Activated CD4-positive, alpha-beta memory T cell treated with anti-CD3 and anti-CD28 coated beads for 36 hours (primary cell): Measurements from ENCODE around the gene DMRT2. TPM values are rescaled to one million over a fixed set of nuclear protein-coding genes. Genes with fewer than 3 reads are reported as not detected.

Experiments
- CTCF ChIA-PET: fragments of 350-600 bp; sonication (Branson Sonifier 250); formaldehyde crosslinking; loops from one replicate; lab custom pipeline; 2021; ENCODE audit warnings: antibody characterized with exemption, inconsistent platforms; lab: Charles Lee
- POLR2A ChIA-PET: fragments of 350-600 bp; sonication (Branson Sonifier 250); formaldehyde crosslinking; loops from one replicate; lab custom pipeline; 2021; ENCODE audit warnings: antibody characterized with exemption; lab: Charles Lee
- DNase-seq: peaks from one replicate; pipeline ENCODE4 v3.0.0-alpha.2; 2020
- H3K27ac Mint-ChIP-seq: one replicate; pipeline ENCODE4 v1.8.0; 2021; ENCODE audit warnings: mixed read lengths
- H3K27me3 Mint-ChIP-seq: one replicate; pipeline ENCODE4 v1.8.0; 2021; ENCODE audit warnings: mixed read lengths
- H3K36me3 Mint-ChIP-seq: one replicate; pipeline ENCODE4 v1.8.0; 2021; ENCODE audit warnings: mixed read lengths
- H3K4me1 Mint-ChIP-seq: one replicate; pipeline ENCODE4 v1.8.0; 2021; ENCODE audit warnings: low read depth, mixed read lengths
- H3K4me3 Mint-ChIP-seq: one replicate; pipeline ENCODE4 v1.8.0; 2021; ENCODE audit warnings: mild to moderate bottlenecking, mixed read lengths
- H3K9me3 Mint-ChIP-seq: one replicate; pipeline ENCODE4 v1.8.0; 2021; ENCODE audit warnings: mixed read lengths
- intact Hi-C: fragments of 100-400 bp; cut with micrococcal nuclease; formaldehyde crosslinking; loops from one replicate; pipeline ENCODE4 v1.15.1; 2023
- total RNA-seq, 2 experiments: library from RNA; stranded (reverse); gene quantifications; one replicate each; pipeline ENCODE4 v1.2.3, GENCODE V29; 2021

Gene DMRT2
- total RNA-seq, 2 experiments from 2014 or later, result 0.24 to 0.58 TPM

DNA sequence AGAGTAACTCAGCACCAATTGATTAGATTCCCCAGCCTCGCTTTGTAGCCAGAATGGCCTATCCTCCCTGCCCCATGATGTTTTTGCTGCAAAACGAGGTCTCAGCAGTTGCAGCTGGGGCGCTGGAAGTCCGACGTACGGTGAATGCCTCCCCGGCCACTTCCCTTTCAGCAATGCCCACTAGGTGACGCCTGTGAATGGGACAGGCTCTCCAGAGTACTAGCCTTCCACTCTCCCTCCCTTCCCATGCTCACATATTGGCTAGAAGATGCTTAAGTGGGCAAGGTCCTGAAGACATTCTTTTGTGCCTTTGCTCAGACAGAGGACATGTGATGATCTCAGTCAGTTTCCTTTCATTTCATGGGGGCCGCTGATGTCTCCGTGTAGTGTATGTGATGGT lies 50.8 kb downstream of the DMRT2 start:
- Mint-ChIP-seq H3K4me1 (peaks cover 3% of the 10 kb centered on the region), H3K4me3 (no peak overlapping the region), H3K36me3 (no peaks in the 10 kb centered on the region), H3K27me3 (peaks cover 22% of the 10 kb centered on the region), H3K27ac (no peak overlapping the region), H3K9me3 (peaks cover 7% of the 10 kb centered on the region)
- POLR2A ChIA-PET, result no interaction called here
- intact Hi-C loops, result no loop called here
- peak; percentile 12 for DNase-seq
- CTCF ChIA-PET, result no interaction called here

DNA sequence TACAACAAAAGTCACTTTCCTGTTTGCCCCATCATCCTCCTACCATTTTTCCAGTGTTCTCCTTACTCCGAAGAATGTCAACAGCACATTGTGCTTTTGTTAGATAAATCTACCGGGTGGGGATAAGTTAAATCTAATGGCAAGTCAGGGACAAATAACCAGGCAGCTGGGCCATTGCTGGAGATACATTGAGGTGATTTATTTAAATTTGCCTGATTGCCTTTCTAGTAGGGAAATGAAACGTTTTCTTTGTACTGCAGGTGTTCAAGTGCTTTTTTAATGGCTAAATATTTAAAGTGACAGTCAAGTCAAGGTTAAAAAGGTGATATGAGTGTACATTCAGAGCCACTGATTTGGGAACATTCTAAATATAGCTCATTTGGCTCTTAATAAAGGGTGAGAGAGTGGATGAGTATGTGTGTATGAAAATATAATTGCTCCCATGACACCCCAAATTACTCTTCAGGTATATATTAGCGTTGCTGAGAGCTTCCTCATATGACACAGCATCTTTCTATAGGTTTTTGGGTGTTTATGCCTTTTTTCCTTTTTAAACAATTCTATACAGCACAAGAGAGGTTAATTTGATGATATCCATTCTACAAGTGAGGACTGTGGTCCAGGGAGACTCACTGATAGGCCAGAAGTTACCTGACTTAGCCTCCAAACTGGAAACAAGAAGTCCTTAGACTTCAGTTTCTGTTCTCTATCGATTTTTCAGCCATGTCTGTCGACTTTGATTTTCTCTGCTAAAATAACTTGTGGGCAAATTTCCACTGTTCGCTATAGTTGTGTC lies 51.9 kb downstream of the DMRT2 start:
- Mint-ChIP-seq H3K4me1 (peaks cover 3% of the 10 kb centered on the region), H3K9me3 (peaks cover 10% of the 10 kb centered on the region), H3K4me3 (no peak overlapping the region), H3K27ac (no peak overlapping the region), H3K36me3 (no peaks in the 10 kb centered on the region), H3K27me3 (peaks cover 19% of the 10 kb centered on the region)
- ChIA-PET CTCF (no interaction called here), POLR2A (interaction anchor here (0.5 kb wide), 1 partner anchor 8 kb away, joined by 5 read pairs; no protein-coding TSS in a partner anchor)
- intact Hi-C loops, result no loop called here
- no peak for DNase-seq

DNA sequence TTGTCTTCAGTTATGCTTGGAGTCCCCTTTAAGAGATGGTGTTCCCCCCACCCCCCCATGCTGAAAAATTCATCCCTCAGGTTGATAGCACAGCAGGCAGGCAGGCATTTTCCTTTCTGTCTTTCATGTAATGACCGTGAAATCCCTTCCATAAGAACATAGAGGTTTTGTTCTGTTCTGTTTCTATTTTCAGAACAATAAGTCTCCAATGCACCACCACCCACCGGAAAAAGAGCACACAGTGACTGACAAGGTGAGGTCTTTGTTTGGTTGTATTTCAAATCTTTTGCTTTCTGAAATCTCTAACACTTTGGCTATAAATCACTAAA lies 52.4 kb downstream of the DMRT2 start:
- no peaks in the 10 kb centered on the region for H3K36me3 Mint-ChIP-seq
- no peak overlapping the region for H3K4me3 Mint-ChIP-seq
- H3K9me3 Mint-ChIP-seq, result peaks cover 10% of the 10 kb centered on the region
- POLR2A ChIA-PET, result interaction anchor here (0.5 kb wide), 1 partner anchor 8 kb away, joined by 5 read pairs; no protein-coding TSS in a partner anchor
- intact Hi-C loops, result no loop called here
- H3K4me1 Mint-ChIP-seq, result peaks cover 3% of the 10 kb centered on the region
- CTCF ChIA-PET, result no interaction called here
- H3K27me3 Mint-ChIP-seq, result peaks cover 19% of the 10 kb centered on the region
- no peak overlapping the region for H3K27ac Mint-ChIP-seq
- no peak for DNase-seq

Other genes starting within 250 kb of the DMRT2 start
- not detected for gene DMRT1, start 208.7 kb upstream of the DMRT2 start, total RNA-seq
- not detected for gene DMRT3, start 73.7 kb upstream of the DMRT2 start, total RNA-seq